Activated CD4-positive, alpha-beta T cell treated with anti-CD3 and anti-CD28 coated beads, Interleukin-2, amount 50 U/mL, for 4 hours (primary cell): ENCODE data around the gene MRGPRE.

Experiments
- DNase-seq, 2 experiments: peaks; one replicate each; pipeline ENCODE4 v3.0.0-alpha.2; 2020

MRGPRE gene

GRCh38 chr11:3196161-3197043, 35.8 kb downstream of the MRGPRE start:
- DNase-seq: no peak

- no peak for DNase-seq
Observed at GRCh38 chr11:3195251-3196160, 36.7 kb downstream of the MRGPRE start.

- DNase-seq: no peak
Observed at GRCh38 chr11:3194016-3194816, 38.0 kb downstream of the MRGPRE start.

GRCh38 chr11:3193373-3194015, 38.7 kb downstream of the MRGPRE start:
- no peak for DNase-seq

- no peak for DNase-seq
Observed at GRCh38 chr11:3192511-3193372, 39.5 kb downstream of the MRGPRE start.

GRCh38 chr11:3191586-3192324, 40.5 kb downstream of the MRGPRE start:
- no peak for DNase-seq

GRCh38 chr11:3190600-3190999, 41.6 kb downstream of the MRGPRE start:
- no peak for DNase-seq

- no peak for DNase-seq
Observed at GRCh38 chr11:3189886-3190583, 42.2 kb downstream of the MRGPRE start.

- DNase-seq: no peak
Observed at GRCh38 chr11:3189196-3189843, 42.9 kb downstream of the MRGPRE start.

- DNase-seq: no peak
Observed at GRCh38 chr11:3188496-3189195, 43.6 kb downstream of the MRGPRE start.

- no peak for DNase-seq
Observed at GRCh38 chr11:3186166-3186953, 45.9 kb downstream of the MRGPRE start.

GRCh38 chr11:3184732-3185347, 47.4 kb downstream of the MRGPRE start:
- DNase-seq: no peak

- DNase-seq: no peak
Observed at GRCh38 chr11:3183523-3183922, 48.7 kb downstream of the MRGPRE start.

GRCh38 chr11:3182462-3182852, 49.8 kb downstream of the MRGPRE start:
- no peak for DNase-seq

GRCh38 chr11:3181725-3182461, 50.3 kb downstream of the MRGPRE start:
- DNase-seq: no peak

- DNase-seq: no peak
Observed at GRCh38 chr11:3180869-3181268, 51.3 kb downstream of the MRGPRE start.

- DNase-seq: no peak
Observed at GRCh38 chr11:3178349-3178748, 53.9 kb downstream of the MRGPRE start.
